Duodenal mucosa (tissue), 2 donors: ENCODE measurements around the gene ECSIT.

Experiments used
- H3K27ac ChIP-seq: one replicate; pipeline ENCODE4 v1.7.0; 2013; ENCODE audit warnings: low read depth, low read length
- H3K27me3 ChIP-seq, 2 donors: one replicate each; pipeline ENCODE4 v1.7.0; 2013; ENCODE audit warnings: low read length in 2 of 2, control low read depth in 1 of 2; ENCODE audit not compliant: insufficient read depth in 2 of 2, control insufficient read depth in 1 of 2
- H3K36me3 ChIP-seq, 2 donors: one replicate each; pipeline ENCODE4 v1.7.0; 2013; ENCODE audit warnings: low read length in 2 of 2, control low read depth in 1 of 2; ENCODE audit not compliant: insufficient read depth in 2 of 2, control insufficient read depth in 1 of 2
- H3K4me1 ChIP-seq, 2 donors: one replicate each; pipeline ENCODE4 v1.7.0; 2013; ENCODE audit warnings: low read length in 2 of 2, control low read depth in 1 of 2; ENCODE audit not compliant: insufficient read depth in 2 of 2, control insufficient read depth in 1 of 2
- H3K4me3 ChIP-seq, 2 donors: one replicate each; pipeline ENCODE4 v1.7.0; 2013; ENCODE audit warnings: low read length in 2 of 2, low read depth in 1 of 2
- H3K9ac ChIP-seq, 2 donors: one replicate each; pipeline ENCODE4 v1.7.0; 2013; ENCODE audit warnings: low read length in 2 of 2, low read depth in 1 of 2
- H3K9me3 ChIP-seq, 2 donors: one replicate each; pipeline ENCODE4 v1.7.0; 2013; ENCODE audit warnings: low read length in 2 of 2, control low read depth in 1 of 2; ENCODE audit not compliant: control insufficient read depth in 1 of 2

ECSIT gene

DNA sequence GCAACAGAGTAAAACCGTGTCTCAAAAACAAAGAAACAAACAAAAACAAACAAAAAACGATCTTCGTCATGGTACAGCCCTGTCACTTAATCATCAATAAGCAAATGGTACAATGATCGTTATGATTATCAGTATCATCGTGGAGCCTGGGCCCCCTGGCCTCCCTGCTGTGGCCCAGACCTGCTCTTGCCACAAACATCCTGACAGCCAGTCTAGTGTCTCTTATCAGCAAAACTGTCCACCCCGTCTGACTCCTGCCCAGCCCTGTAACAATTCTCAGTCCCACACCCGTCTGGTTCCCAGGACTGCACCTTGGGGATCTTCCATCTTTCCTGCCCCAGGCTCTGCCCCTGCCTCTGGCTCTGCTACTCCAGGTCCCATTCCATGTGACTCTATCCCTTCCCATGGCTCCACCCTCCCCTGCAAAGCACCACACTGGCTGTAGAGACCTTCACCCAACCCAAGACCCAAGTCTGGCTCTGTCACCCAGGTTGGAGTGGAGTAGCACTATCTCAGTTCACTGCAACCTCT is 29.0 kb downstream of the ECSIT start:
- peaks cover 0 to 6% of the 10 kb centered on the region in 2 donors for H3K4me1 ChIP-seq
- H3K27ac ChIP-seq = no peak overlapping the region
- no peaks in the 10 kb centered on the region for H3K27me3 ChIP-seq
- peaks cover 0 to 28% of the 10 kb centered on the region in 2 donors for H3K36me3 ChIP-seq
- H3K4me3 ChIP-seq = no peak overlapping the region
- no peaks in the 10 kb centered on the region for H3K9me3 ChIP-seq
- no peak overlapping the region for H3K9ac ChIP-seq

DNA sequence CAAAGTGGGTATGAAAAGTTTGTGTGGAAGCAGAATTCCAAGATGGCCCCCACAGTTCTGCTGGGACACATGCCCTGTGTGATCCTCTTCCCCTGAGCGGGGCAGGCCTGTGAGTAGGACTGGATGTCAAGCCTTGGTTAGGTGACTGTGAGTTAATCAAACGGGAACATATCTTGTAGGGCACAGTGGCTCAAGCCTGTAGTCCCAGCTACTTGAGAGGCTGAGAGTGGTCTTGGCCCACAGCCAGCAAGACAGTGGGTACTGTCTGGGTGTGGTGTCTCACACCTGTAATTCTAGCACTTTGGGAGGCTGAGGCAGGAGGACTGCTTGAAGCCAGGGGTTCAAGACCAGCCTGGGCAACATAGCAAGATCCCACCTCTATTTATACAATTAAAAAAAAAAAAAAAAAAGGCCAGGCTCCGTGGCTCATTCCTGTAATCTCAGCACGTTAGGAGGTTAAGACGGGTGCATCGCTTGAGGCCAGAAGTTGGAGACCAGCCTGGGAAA is 29.7 kb downstream of the ECSIT start:
- Histone ChIP-seq H3K27me3 (no peaks in the 10 kb centered on the region), H3K27ac (no peak overlapping the region), H3K9ac (no peak overlapping the region), H3K36me3 (peaks cover 0 to 32% of the 10 kb centered on the region in 2 donors), H3K9me3 (no peaks in the 10 kb centered on the region), H3K4me1 (no peaks in the 10 kb centered on the region), H3K4me3 (no peak overlapping the region)

DNA sequence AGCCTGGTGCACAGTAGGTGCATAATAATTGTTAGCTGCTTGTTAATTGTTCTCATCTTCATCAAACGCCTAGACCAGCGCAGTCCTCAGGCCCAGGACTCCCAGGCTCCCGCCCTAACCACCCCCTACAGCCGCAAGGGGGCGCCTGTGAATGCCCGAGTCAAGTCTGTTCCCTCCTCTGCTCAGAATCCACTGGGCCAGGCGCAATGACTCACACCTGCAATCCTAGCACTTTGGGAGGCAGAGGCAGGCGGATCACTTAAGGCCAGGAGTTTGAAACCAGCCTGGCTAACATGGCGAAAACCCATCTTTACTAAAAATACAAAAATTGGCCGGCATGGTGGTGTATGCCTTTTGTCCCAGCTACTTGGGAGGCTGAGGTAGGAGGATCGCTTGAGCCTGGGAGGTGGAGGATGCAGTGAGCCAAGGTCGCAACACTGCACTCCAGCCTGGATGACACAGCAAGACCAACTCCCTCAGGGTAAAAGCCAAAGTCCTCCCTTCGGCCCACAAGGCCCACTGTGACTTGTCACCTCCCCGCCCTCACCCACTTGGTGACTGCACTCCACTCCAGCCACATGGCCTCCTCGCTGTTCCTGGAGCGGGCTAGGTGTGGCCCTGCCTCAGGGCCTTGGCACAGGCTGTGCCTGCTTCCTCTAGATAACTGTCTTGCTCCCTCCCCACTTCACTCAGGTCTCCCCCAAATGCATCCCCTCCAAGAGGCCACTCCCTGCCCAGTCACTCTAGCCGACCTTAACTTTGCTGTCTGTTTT is 32.4 kb downstream of the ECSIT start:
- H3K36me3 ChIP-seq = peaks cover 0 to 32% of the 10 kb centered on the region in 2 donors
- no peaks in the 10 kb centered on the region for H3K9me3 ChIP-seq
- no peak overlapping the region for H3K4me3 ChIP-seq
- H3K9ac ChIP-seq = no peak overlapping the region
- no peaks in the 10 kb centered on the region for H3K27me3 ChIP-seq
- H3K4me1 ChIP-seq = no peaks in the 10 kb centered on the region
- H3K27ac ChIP-seq = no peak overlapping the region

DNA sequence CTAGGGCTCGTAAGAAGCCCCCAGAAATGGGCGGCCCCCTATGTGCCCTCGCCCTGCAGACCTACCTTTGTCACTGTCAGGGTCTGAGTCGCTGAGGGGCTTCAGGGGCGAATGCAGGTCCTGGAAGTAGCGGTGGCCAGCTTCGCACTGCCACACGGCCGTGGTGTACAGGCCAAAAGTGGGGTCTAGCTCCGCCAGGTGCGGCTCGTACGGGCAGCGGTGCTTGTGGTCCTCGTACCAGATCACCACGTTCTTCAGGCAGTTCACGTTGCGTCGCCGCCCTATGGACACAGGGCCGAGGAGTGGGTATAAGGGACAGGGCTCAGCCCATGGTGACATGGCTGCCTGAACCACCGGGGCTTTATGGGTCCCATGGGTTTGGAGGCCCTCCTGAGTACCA is 33.0 kb downstream of the ECSIT start:
- H3K9me3 ChIP-seq = no peaks in the 10 kb centered on the region
- H3K4me1 ChIP-seq = peaks cover 0 to under 1% of the 10 kb centered on the region in 2 donors
- H3K9ac ChIP-seq = no peak overlapping the region
- H3K36me3 ChIP-seq = peaks cover 0 to 32% of the 10 kb centered on the region in 2 donors
- H3K4me3 ChIP-seq = no peak overlapping the region
- H3K27me3 ChIP-seq = no peaks in the 10 kb centered on the region
- no peak overlapping the region for H3K27ac ChIP-seq

DNA sequence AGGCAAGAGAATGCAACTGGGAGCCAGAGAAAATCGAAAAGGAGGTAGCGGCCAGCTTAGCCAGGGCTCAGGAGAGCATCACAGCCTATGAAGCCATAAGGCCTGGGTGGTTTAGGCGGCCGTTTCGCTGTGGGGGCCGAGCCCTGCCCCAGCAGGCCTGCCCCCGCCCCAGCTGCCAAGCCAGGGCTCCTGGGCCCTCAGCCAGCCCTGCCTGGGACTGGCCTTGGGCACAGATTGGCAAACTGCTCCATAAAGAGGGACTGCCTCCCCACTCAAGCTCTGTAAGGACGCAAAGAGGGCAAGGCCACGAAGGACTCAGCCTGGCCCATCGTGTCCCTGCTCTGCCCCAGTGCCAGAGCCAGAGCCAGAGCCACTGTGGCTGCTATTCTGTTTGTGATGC is 33.5 kb downstream of the ECSIT start:
- H3K4me1 ChIP-seq = peaks cover 0 to 4% of the 10 kb centered on the region in 2 donors
- H3K9ac ChIP-seq = no peak overlapping the region
- no peaks in the 10 kb centered on the region for H3K9me3 ChIP-seq
- no peak overlapping the region for H3K27ac ChIP-seq
- H3K36me3 ChIP-seq = peaks cover 0 to 32% of the 10 kb centered on the region in 2 donors
- H3K4me3 ChIP-seq = no peak overlapping the region
- H3K27me3 ChIP-seq = no peaks in the 10 kb centered on the region

DNA sequence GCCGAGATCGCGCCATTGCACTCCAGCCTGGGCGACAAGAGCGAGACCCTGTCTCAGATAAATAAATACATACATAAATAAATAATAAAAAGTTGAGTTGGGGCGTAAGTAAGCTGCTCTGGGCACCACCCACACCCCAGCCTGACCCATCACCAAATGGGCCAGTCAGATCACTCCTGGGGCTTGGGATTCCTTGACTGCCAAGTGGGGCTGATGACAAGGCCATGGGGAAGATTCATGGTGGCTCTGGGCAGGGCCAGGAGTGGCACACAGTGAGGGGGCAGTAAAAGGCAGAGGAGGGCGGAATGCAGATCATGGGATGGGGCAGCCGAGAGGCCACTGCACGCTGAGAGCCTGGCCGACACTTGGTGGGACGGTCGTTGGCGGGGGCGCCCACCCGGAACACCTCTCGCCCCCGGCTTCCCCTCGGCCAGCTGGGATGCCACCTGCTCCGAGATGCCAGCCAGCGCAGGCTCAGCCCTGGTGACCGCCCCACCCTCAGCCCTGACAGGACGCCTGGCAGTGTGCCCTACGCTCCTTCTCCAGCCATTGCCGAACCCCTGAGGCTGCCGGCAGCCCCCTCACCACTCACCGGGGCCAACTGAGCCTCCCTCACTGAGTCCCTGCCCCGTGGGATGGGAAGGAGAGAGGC is 34.2 kb downstream of the ECSIT start:
- Histone ChIP-seq H3K27ac (no peak overlapping the region), H3K9ac (no peak overlapping the region), H3K4me1 (peaks cover 5 to 6% of the 10 kb centered on the region in 2 donors), H3K9me3 (no peaks in the 10 kb centered on the region), H3K4me3 (no peak overlapping the region), H3K27me3 (no peaks in the 10 kb centered on the region), H3K36me3 (peaks cover 0 to 32% of the 10 kb centered on the region in 2 donors)

DNA sequence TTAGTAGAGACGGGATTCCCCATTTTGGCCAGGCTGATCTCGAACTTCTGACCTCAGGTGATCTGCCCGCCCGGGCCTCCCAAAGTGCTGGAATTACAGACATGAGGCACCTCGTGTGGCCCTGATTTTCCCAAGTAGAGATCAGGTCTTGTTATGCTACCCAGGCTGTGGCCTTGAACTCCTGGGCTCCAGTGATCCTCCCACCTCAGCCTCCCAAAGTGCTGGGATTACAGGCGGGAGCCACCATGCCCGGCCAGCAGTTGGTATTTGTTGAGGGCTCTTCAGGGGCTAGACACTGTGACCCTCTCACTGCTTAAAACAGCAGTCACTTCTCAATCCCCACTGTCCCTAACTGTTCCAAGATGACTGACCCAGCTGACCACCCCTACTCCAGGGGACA is 39.6 kb downstream of the ECSIT start:
- no peaks in the 10 kb centered on the region for H3K9me3 ChIP-seq
- no peak overlapping the region for H3K27ac ChIP-seq
- H3K27me3 ChIP-seq = no peaks in the 10 kb centered on the region
- H3K4me3 ChIP-seq = no peak overlapping the region
- no peak overlapping the region for H3K9ac ChIP-seq
- H3K36me3 ChIP-seq = peaks cover 0 to 6% of the 10 kb centered on the region in 2 donors
- peaks cover 9 to 10% of the 10 kb centered on the region in 2 donors for H3K4me1 ChIP-seq

DNA sequence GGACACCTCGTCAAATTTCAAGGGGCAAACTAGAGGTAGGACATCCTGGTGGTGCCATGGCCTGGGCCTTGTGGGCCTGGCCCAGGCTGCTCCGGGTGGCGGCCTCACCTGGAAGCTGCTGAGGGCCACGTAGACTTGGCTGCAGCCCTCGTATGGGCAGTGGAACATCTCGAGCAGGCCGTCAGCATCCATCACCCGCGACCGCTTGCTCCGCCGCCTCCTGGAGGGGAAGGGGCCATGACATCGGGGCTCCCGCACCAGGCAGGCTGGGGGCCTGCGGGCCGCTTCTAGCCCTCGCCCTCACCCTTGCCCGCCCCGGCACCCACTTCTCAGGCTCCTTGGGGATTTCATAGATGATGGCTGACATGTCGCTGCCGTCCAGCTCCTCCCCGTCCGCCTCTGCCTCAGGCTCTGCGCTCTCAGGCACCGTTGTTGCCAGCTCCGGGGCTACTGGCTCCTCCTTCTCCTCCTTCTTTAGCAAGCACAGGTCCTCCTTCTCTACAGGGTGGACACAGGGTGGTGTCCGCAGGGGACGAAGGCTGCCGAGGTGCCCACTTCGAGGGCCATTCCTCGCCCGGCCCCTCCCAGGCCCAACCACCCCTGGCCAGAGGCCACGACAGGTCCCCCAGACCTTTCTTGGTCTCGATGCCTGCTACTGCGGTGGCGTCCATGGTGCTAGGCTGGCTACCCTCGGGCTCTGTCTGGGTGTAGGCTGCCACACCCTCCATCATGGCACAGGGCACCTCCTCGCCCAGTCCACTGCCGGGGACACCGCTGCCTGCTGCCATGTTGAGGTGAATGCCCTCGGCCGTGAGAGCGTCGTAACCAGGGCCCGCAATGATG is 42.1 kb downstream of the ECSIT start:
- Histone ChIP-seq H3K27ac (no peak overlapping the region), H3K9me3 (no peaks in the 10 kb centered on the region), H3K9ac (no peak overlapping the region), H3K4me3 (no peak overlapping the region), H3K4me1 (peaks cover 14 to 15% of the 10 kb centered on the region in 2 donors), H3K36me3 (peaks cover 0 to 6% of the 10 kb centered on the region in 2 donors), H3K27me3 (peaks cover 10 to 11% of the 10 kb centered on the region in 2 donors)

DNA sequence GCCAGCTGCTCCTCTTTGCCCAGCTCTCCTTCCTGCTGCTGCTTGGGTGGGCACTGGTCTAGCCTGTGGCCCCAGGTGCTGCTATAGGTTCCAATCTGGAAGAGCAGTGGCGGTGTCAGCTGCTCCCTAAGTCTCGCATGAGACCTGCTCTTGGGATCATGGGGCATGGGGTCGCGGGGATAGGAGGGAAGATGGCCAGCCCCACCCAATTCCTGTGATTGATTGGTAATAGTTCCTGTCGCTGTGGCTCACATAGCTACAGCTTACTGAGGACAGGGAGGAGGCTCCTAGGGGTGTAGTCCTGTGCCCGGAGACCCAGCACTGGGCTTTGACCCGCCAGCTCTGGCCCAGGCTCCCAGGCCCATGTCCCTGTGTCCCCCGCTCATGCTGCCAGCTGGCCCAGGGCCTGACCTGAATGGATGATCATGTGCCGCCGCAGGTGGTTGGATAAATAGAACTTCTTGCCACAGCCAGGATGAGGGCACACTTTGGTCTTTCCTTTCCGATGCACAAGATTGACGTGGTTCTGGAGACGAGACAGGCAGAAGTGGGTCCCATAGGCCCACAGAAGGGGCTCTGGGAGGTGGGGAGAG is 43.6 kb downstream of the ECSIT start:
- H3K9ac ChIP-seq = no peak overlapping the region
- H3K4me3 ChIP-seq = no peak overlapping the region
- H3K36me3 ChIP-seq = peaks cover 0 to 6% of the 10 kb centered on the region in 2 donors
- H3K27me3 ChIP-seq = peaks cover 18 to 21% of the 10 kb centered on the region in 2 donors
- H3K9me3 ChIP-seq = no peaks in the 10 kb centered on the region
- H3K4me1 ChIP-seq = peaks cover 12 to 14% of the 10 kb centered on the region in 2 donors
- no peak overlapping the region for H3K27ac ChIP-seq
